Sigmoid colon (tissue), 4 donors: ENCODE data around the gene HECW1.

ENCODE experiments used
- POLR2A ChIP-seq, 2 donors: fragments of 450-650 bp; IDR thresholded peaks; one replicate each; pipeline ENCODE4 v1.6.1; 2016; ENCODE audit warnings: antibody characterized with exemption in 2 of 2, mild to moderate bottlenecking in 2 of 2, moderate library complexity in 2 of 2
- POLR2AphosphoS5 ChIP-seq, 4 donors: sonication (generic); formaldehyde crosslinking; IDR thresholded peaks; one replicate each; pipeline ENCODE4 v1.6.1; 2017; ENCODE audit warnings: antibody characterized with exemption in 4 of 4
- TF ChIP-seq, protein P1 (sequence below), 4 experiments: fragments of 450-650 bp in 3 of 4; fragments of 200-600 bp in 1 of 4; IDR thresholded peaks; one replicate each; pipeline ENCODE4 v1.5.1; 2016 to 2019; ENCODE audit warnings: antibody characterized with exemption in 4 of 4, mild to moderate bottlenecking in 3 of 4, moderate library complexity in 2 of 4

DNA sequence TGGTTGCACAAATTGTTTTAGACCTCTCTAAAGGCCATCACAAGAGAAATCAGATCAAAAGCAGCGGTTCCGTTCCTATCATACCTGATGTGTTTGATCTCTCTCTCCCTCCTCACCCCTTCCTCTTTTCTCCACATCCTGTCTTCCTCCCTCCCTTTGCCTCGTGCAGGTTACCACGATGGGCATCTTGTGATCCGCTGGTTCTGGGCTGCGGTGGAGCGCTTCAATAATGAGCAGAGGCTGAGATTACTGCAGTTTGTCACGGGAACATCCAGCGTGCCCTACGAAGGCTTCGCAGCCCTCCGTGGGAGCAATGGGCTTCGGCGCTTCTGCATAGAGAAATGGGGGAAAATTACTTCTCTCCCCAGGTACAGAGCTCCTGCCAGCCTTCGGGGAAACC is 442.0 kb downstream of the HECW1 start:
- TF ChIP-seq, protein P1, sequence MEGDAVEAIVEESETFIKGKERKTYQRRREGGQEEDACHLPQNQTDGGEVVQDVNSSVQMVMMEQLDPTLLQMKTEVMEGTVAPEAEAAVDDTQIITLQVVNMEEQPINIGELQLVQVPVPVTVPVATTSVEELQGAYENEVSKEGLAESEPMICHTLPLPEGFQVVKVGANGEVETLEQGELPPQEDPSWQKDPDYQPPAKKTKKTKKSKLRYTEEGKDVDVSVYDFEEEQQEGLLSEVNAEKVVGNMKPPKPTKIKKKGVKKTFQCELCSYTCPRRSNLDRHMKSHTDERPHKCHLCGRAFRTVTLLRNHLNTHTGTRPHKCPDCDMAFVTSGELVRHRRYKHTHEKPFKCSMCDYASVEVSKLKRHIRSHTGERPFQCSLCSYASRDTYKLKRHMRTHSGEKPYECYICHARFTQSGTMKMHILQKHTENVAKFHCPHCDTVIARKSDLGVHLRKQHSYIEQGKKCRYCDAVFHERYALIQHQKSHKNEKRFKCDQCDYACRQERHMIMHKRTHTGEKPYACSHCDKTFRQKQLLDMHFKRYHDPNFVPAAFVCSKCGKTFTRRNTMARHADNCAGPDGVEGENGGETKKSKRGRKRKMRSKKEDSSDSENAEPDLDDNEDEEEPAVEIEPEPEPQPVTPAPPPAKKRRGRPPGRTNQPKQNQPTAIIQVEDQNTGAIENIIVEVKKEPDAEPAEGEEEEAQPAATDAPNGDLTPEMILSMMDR (IDR thresholded peaks at IDR 0.05): no peak
- no peak for TF ChIP-seq POLR2AphosphoS5 (IDR thresholded peaks at IDR 0.05)
- no peak for TF ChIP-seq POLR2A (IDR thresholded peaks at IDR 0.05)
